K562 (cell line): ENCODE results near the gene NPAS3. TPM values are rescaled to one million over a fixed set of nuclear protein-coding genes. Genes with fewer than 3 reads are reported as not detected.

Experiments
- ATF2 ChIP-seq: sonication (generic); formaldehyde crosslinking; IDR thresholded peaks from 2 replicates; pipeline ENCODE4 v1.8.1; 2022; ENCODE audit warnings: missing genetic modification reagents
- FOXA1 ChIP-seq: fragments of 450-650 bp; IDR thresholded peaks from 2 replicates; pipeline ENCODE4 v1.6.1; 2016; ENCODE audit warnings: mild to moderate bottlenecking, borderline replicate concordance
- MLX ChIP-seq, 2 experiments: fragments of 450-650 bp in 1 of 2; sonication (generic) in 1 of 2; formaldehyde crosslinking; conservative IDR thresholded peaks; 2 replicates each; pipeline versions ENCODE4 v1.4.0 to v1.8.1; 2020 to 2022; ENCODE audit warnings: mild to moderate bottlenecking in 1 of 2, missing genetic modification reagents in 1 of 2
- NFRKB ChIP-seq: fragments of 450-650 bp; IDR thresholded peaks from 2 replicates; pipeline ENCODE4 v1.6.1; 2016; ENCODE audit warnings: low read depth
- NFYB ChIP-seq: IDR thresholded peaks from 2 replicates; pipeline ENCODE4 v1.6.1; 2011; ENCODE audit warnings: mild to moderate bottlenecking, moderate library complexity; ENCODE audit not compliant: insufficient read length; ENCODE audit errors: extremely low read depth
- NR2C2 ChIP-seq, 2 experiments: fragments of 200-800 bp in 1 of 2; sonication (Bioruptor generic) in 1 of 2; sonication (generic) in 1 of 2; formaldehyde crosslinking in 1 of 2; IDR thresholded peaks; 2 replicates each; pipeline versions ENCODE4 v1.6.1 to v1.8.0; 2016 to 2022; ENCODE audit warnings: mild to moderate bottlenecking in 1 of 2, missing compliant biosample characterization in 1 of 2, missing genetic modification characterization in 1 of 2, missing genetic modification reagents in 1 of 2
- ZBTB8A ChIP-seq: fragments of 450-650 bp; IDR thresholded peaks from 2 replicates; pipeline ENCODE4 v1.6.1; 2018; ENCODE audit warnings: mild to moderate bottlenecking, moderate library complexity; ENCODE audit not compliant: partially characterized antibody
- ZNF449 ChIP-seq: fragments of 250-450 bp; sonication (Bioruptor Pico); IDR thresholded peaks from 2 replicates; pipeline ENCODE4 v1.8.0; 2022; ENCODE audit warnings: moderate library complexity, mild to moderate bottlenecking, inconsistent platforms
- polyA plus RNA-seq, 8 experiments: library from polyadenylated mRNA; depleted of rRNA in 4 of 8; stranded (reverse) in 5 of 8; unstranded in 3 of 8; fragments of >200 nt; fragmentation: Nextera tagmentation in 2 of 8; fragmentation: Illumina TruSeq in 1 of 8; extraction: Ambion mirVana in 2 of 8; extraction: Trizol in 1 of 8; gene quantifications; 2 replicates each; pipeline versions ENCODE4 v1.2.1 to v1.2.3, GENCODE V29; 2011 to 2014; ENCODE audit warnings: inconsistent platforms in 1 of 8, missing spikeins in 1 of 8
- total RNA-seq, 7 experiments: library from RNA; depleted of rRNA in 6 of 7; stranded (reverse); fragments of >200 nt in 6 of 7; fragmentation: Illumina TruSeq in 2 of 7; extraction: Trizol in 2 of 7; gene quantifications; 2 replicates each; pipeline versions ENCODE4 v1.2.1 to v1.2.3, GENCODE V29; 2011 to 2021; ENCODE audit warnings: low replicate concordance in 1 of 7

The NPAS3 gene
- total and polyA plus RNA-seq, 9 of the 15 experiments (the other 6 are each of a cell fraction or from before 2014, with no cell fraction given), result 0.04 TPM; not detected in 8

GRCh38 chr14:33165926-33166289 is 227.2 kb downstream of the NPAS3 start (continued):
- TF ChIP-seq NR2C2 (CRISPR knock-in tag; IDR thresholded peaks at IDR 0.05) (no peak), NR2C2 (tag; IDR thresholded peaks at IDR 0.05) (no peak), ATF2 (CRISPR knock-in tag) (no peak), ZBTB8A (no peak), ZNF449 (CRISPR knock-in tag) (no peak), NFRKB (no peak), NFYB (no peak), MLX (CRISPR knock-in tag; conservative IDR thresholded peaks at IDR 0.05) (no peak), FOXA1 (no peak)
